Neutrophil (primary cell): ENCODE data around the gene UTP18.

Experiments used
- H3K27ac ChIP-seq: fragments of 200-600 bp; sonication (generic); 2 replicates; pipeline ENCODE4 v1.5.1; 2016; ENCODE audit warnings: mild to moderate bottlenecking, moderate library complexity
- H3K27me3 ChIP-seq: fragments of 200-600 bp; sonication (generic); 2 replicates; pipeline ENCODE4 v1.6.0; 2016; ENCODE audit warnings: mild to moderate bottlenecking
- H3K36me3 ChIP-seq: fragments of 200-600 bp; sonication (generic); 2 replicates; pipeline ENCODE4 v1.5.1; 2017
- H3K4me1 ChIP-seq, 2 experiments: fragments of 200-600 bp in 1 of 2; sonication (generic) in 1 of 2; 1 replicate in 1 of 2; 2 replicates in 1 of 2; pipeline versions ENCODE4 v1.5.1 to v1.6.1; 2013 to 2016; ENCODE audit warnings: low read depth in 1 of 2, low read length in 1 of 2, mild to moderate bottlenecking in 1 of 2, moderate library complexity in 1 of 2; ENCODE audit not compliant: control insufficient read depth in 1 of 2, insufficient read depth in 1 of 2
- H3K4me3 ChIP-seq, 2 experiments: fragments of 200-600 bp in 1 of 2; sonication (generic) in 1 of 2; 1 replicate in 1 of 2; 2 replicates in 1 of 2; pipeline ENCODE4 v1.5.1; 2013 to 2016; ENCODE audit warnings: low read depth in 1 of 2, low read length in 1 of 2, mild to moderate bottlenecking in 1 of 2, moderate library complexity in 1 of 2
- H3K9me3 ChIP-seq: fragments of 200-600 bp; sonication (generic); 2 replicates; pipeline ENCODE4 v1.5.1; 2016
- CTCF ChIP-seq: fragments of 200-600 bp; sonication (generic); IDR thresholded peaks from 2 replicates; pipeline ENCODE4 v1.5.1; 2016; ENCODE audit warnings: antibody characterized with exemption

The UTP18 gene

GRCh38 chr17:51238255-51238887, 22.0 kb upstream of the UTP18 start:
- TF ChIP-seq CTCF, result peak; percentile 18
- no peaks in the 10 kb centered on the region for H3K36me3 ChIP-seq
- peaks cover 16 to 22% of the 10 kb centered on the region in 2 experiments for H3K4me1 ChIP-seq
- no peaks in the 10 kb centered on the region for H3K27me3 ChIP-seq
- no peaks in the 10 kb centered on the region for H3K9me3 ChIP-seq
- peak overlapping the region; percentile 16 to 35 for H3K4me3 ChIP-seq
- H3K27ac ChIP-seq, result peak overlapping the region; percentile 80

GRCh38 chr17:51240275-51240674, 20.1 kb upstream of the UTP18 start:
- TF ChIP-seq CTCF, result no peak
- Histone ChIP-seq H3K4me3 (no peak overlapping the region), H3K4me1 (peaks cover 16 to 22% of the 10 kb centered on the region in 2 experiments), H3K27me3 (no peaks in the 10 kb centered on the region), H3K9me3 (no peaks in the 10 kb centered on the region), H3K27ac (no peak overlapping the region), H3K36me3 (no peaks in the 10 kb centered on the region)

GRCh38 chr17:51244041-51244440, 16.3 kb upstream of the UTP18 start:
- no peaks in the 10 kb centered on the region for H3K27me3 ChIP-seq
- no peak for TF ChIP-seq CTCF

GRCh38 chr17:51245535-51245934, 14.8 kb upstream of the UTP18 start:
- no peak for TF ChIP-seq CTCF
- Histone ChIP-seq H3K27me3 (no peaks in the 10 kb centered on the region), H3K9me3 (no peaks in the 10 kb centered on the region), H3K36me3 (no peaks in the 10 kb centered on the region), H3K27ac (no peak overlapping the region), H3K4me3 (no peak overlapping the region), H3K4me1 (no peaks in the 10 kb centered on the region)

More at GRCh38 chr17:51244041-51244440, 16.3 kb upstream of the UTP18 start:
- Histone ChIP-seq H3K4me3 (no peak overlapping the region), H3K4me1 (peaks cover under 1 to 7% of the 10 kb centered on the region in 2 experiments), H3K9me3 (no peaks in the 10 kb centered on the region), H3K27ac (no peak overlapping the region), H3K36me3 (no peaks in the 10 kb centered on the region)

- no peaks in the 10 kb centered on the region for H3K4me1 ChIP-seq
- peaks cover 6% of the 10 kb centered on the region for H3K36me3 ChIP-seq
- H3K9me3 ChIP-seq, result no peaks in the 10 kb centered on the region
- H3K27ac ChIP-seq, result no peak overlapping the region
- no peak overlapping the region for H3K4me3 ChIP-seq
- no peaks in the 10 kb centered on the region for H3K27me3 ChIP-seq
- TF ChIP-seq CTCF, result no peak
Observed at GRCh38 chr17:51250314-51250840, 10.0 kb upstream of the UTP18 start.
